SK-N-SH treated with all-trans-retinoic acid at 6 μM for 48 hours (cell line): Measurements from ENCODE around the gene SCAP.

Experiments used
- BACH2 ChIP-seq: fragments of 250-450 bp; sonication (Bioruptor Pico); IDR thresholded peaks from 2 replicates; pipeline ENCODE4 v1.9.0; 2021; ENCODE audit warnings: mild to moderate bottlenecking, borderline replicate concordance
- CSDC2 ChIP-seq: fragments of 250-450 bp; sonication (Bioruptor Pico); IDR thresholded peaks from 2 replicates; pipeline ENCODE4 v1.5.0; 2020; ENCODE audit warnings: mild to moderate bottlenecking, moderate library complexity
- GLIS3 ChIP-seq: fragments of 250-450 bp; sonication (Bioruptor Pico); IDR thresholded peaks from 2 replicates; pipeline ENCODE4 v1.5.0; 2020; ENCODE audit warnings: mild to moderate bottlenecking, moderate library complexity
- ISL1 ChIP-seq: fragments of 250-450 bp; sonication (Bioruptor Pico); IDR thresholded peaks from 2 replicates; pipeline ENCODE4 v2.1.2; 2022; ENCODE audit warnings: mild to moderate bottlenecking, moderate library complexity
- PPARA ChIP-seq: fragments of 250-450 bp; sonication (Bioruptor Pico); IDR thresholded peaks from 2 replicates; pipeline ENCODE4 v1.5.0; 2020; ENCODE audit warnings: mild to moderate bottlenecking, borderline replicate concordance
- RARB ChIP-seq: fragments of 250-450 bp; sonication (Bioruptor Pico); IDR thresholded peaks from 2 replicates; pipeline ENCODE4 v1.8.0; 2021; ENCODE audit warnings: mild to moderate bottlenecking, moderate library complexity
- TOX ChIP-seq: fragments of 250-450 bp; sonication (Bioruptor Pico); IDR thresholded peaks from 2 replicates; pipeline ENCODE4 v1.8.0; 2021; ENCODE audit warnings: mild to moderate bottlenecking, moderate library complexity, borderline replicate concordance
- ZFP3 ChIP-seq: fragments of 250-450 bp; sonication (Bioruptor Pico); IDR thresholded peaks from 2 replicates; pipeline ENCODE4 v1.5.0; 2020; ENCODE audit warnings: mild to moderate bottlenecking, moderate library complexity
- ZFP30 ChIP-seq: fragments of 450-650 bp; formaldehyde crosslinking; IDR thresholded peaks from 2 replicates; pipeline ENCODE4 v1.5.0; 2022; ENCODE audit warnings: mild to moderate bottlenecking, moderate library complexity
- TF ChIP-seq, protein P1 (sequence below): fragments of 250-450 bp; sonication (Bioruptor Pico); IDR thresholded peaks from 2 replicates; pipeline ENCODE4 v1.5.1; 2020; ENCODE audit warnings: low read depth, mild to moderate bottlenecking, moderate library complexity
- TF ChIP-seq, protein P2 (sequence below): fragments of 250-450 bp; sonication (Bioruptor Pico); IDR thresholded peaks from 2 replicates; pipeline ENCODE4 v1.8.0; 2020; ENCODE audit warnings: mild to moderate bottlenecking, moderate library complexity, borderline replicate concordance
- TF ChIP-seq, protein P3 (sequence below): fragments of 250-450 bp; sonication (Bioruptor Pico); IDR thresholded peaks from 2 replicates; pipeline ENCODE4 v1.5.0; 2020; ENCODE audit warnings: mild to moderate bottlenecking, moderate library complexity

DNA sequence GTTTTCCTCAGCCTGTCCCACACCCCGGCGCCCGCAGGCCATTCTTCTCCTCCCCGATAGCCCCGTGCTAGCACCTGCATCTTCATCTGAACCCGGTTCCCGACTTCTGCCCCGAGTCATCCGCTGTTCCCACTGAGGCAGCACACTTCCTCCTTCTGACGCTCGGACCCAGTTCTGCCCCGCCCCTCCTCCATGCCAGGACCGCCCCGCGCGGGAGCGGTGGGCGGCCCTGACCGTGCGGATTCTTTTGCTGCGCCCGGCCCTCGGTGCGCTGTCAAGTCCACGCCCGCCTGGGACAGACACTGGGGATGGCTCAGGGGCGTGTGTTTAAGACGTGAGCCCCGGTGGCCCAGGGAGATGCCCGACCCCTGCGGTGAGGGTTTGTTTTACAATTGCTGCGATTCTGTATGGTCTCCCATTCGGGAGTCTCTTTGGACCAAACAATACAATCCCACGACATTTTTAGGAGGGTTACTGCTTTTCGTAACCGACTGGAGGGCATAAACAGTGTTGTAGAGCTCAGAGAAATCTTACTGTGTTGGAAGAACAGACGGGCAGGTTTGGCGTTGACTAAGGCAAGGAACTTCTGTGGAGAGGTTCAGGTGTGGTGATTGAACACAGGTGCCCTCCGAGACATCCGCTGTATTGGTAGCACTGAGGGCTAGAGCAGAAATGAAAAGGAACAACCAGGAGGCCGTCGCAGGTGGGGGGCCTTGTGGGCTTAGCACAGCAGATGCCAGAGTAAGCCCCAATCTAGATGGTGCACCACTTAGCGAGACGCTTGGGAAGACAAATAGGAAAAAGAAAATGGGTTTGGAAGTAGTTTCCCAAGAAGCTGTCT is 94.2 kb downstream of the SCAP start:
- TF ChIP-seq, protein P1, sequence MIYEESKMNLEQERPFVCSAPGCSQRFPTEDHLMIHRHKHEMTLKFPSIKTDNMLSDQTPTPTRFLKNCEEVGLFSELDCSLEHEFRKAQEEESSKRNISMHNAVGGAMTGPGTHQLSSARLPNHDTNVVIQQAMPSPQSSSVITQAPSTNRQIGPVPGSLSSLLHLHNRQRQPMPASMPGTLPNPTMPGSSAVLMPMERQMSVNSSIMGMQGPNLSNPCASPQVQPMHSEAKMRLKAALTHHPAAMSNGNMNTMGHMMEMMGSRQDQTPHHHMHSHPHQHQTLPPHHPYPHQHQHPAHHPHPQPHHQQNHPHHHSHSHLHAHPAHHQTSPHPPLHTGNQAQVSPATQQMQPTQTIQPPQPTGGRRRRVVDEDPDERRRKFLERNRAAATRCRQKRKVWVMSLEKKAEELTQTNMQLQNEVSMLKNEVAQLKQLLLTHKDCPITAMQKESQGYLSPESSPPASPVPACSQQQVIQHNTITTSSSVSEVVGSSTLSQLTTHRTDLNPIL (CRISPR knock-in tag): no peak
- TF ChIP-seq ZFP30 (CRISPR knock-in tag) (no peak), ZFP3 (CRISPR knock-in tag) (no peak), GLIS3 (CRISPR knock-in tag) (no peak), BACH2 (no peak), RARB (CRISPR knock-in tag) (no peak), CSDC2 (CRISPR knock-in tag) (no peak), PPARA (no peak), TOX (no peak), ISL1 (no peak)
- TF ChIP-seq, protein P2, sequence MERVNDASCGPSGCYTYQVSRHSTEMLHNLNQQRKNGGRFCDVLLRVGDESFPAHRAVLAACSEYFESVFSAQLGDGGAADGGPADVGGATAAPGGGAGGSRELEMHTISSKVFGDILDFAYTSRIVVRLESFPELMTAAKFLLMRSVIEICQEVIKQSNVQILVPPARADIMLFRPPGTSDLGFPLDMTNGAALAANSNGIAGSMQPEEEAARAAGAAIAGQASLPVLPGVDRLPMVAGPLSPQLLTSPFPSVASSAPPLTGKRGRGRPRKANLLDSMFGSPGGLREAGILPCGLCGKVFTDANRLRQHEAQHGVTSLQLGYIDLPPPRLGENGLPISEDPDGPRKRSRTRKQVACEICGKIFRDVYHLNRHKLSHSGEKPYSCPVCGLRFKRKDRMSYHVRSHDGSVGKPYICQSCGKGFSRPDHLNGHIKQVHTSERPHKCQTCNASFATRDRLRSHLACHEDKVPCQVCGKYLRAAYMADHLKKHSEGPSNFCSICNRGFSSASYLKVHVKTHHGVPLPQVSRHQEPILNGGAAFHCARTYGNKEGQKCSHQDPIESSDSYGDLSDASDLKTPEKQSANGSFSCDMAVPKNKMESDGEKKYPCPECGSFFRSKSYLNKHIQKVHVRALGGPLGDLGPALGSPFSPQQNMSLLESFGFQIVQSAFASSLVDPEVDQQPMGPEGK (CRISPR knock-in tag): no peak
- TF ChIP-seq, protein P3, sequence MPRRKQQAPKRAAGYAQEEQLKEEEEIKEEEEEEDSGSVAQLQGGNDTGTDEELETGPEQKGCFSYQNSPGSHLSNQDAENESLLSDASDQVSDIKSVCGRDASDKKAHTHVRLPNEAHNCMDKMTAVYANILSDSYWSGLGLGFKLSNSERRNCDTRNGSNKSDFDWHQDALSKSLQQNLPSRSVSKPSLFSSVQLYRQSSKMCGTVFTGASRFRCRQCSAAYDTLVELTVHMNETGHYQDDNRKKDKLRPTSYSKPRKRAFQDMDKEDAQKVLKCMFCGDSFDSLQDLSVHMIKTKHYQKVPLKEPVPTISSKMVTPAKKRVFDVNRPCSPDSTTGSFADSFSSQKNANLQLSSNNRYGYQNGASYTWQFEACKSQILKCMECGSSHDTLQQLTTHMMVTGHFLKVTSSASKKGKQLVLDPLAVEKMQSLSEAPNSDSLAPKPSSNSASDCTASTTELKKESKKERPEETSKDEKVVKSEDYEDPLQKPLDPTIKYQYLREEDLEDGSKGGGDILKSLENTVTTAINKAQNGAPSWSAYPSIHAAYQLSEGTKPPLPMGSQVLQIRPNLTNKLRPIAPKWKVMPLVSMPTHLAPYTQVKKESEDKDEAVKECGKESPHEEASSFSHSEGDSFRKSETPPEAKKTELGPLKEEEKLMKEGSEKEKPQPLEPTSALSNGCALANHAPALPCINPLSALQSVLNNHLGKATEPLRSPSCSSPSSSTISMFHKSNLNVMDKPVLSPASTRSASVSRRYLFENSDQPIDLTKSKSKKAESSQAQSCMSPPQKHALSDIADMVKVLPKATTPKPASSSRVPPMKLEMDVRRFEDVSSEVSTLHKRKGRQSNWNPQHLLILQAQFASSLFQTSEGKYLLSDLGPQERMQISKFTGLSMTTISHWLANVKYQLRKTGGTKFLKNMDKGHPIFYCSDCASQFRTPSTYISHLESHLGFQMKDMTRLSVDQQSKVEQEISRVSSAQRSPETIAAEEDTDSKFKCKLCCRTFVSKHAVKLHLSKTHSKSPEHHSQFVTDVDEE (CRISPR knock-in tag): no peak
